Measurements from ENCODE around the gene PAX5.
A peak's percentile ranks its signal among the peaks of the same experiment; 100 is the strongest.

Gene PAX5

GRCh38 chr9:36794461-36794860, 239.6 kb downstream of the PAX5 start:
- DNase-seq, result no peak

- DNase-seq, result no peak
Observed at GRCh38 chr9:36793277-36793676, 240.8 kb downstream of the PAX5 start.

DNA sequence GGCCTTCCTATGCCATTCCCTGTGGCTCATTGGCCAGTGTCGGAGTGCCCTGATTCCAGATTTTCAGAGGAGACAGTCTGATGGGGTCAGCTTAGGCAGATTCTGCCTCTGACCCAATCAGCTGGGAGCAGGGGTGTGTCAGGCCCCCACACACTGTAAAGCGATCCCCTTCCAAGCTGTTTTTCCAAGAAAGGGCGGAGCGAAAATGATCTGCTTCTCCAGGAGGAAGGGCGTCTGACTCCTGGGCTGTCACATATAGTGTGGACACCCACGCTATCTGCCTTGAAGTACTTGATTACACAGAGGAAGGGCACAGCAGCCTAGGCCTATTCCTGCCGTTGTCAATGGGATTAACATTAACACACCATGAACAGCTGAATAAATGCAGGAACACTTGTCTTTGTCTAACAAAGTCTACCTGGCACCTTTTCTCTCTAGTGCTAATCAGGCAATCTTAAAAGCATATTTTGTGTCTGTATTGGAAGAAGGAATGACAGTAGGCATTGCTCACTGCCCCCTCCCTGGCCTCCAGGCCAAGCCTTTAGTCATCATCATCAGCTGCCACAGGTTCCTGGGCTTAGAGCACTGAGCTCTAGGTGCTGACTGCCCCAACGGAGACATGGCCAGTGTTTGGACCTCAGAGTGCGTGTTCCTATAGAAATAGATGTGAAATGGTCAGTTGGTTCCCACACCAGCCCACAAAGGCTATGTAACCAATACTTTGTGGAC, 242.7 kb downstream of the PAX5 start:
- peak; percentile 11 for DNase-seq

DNA sequence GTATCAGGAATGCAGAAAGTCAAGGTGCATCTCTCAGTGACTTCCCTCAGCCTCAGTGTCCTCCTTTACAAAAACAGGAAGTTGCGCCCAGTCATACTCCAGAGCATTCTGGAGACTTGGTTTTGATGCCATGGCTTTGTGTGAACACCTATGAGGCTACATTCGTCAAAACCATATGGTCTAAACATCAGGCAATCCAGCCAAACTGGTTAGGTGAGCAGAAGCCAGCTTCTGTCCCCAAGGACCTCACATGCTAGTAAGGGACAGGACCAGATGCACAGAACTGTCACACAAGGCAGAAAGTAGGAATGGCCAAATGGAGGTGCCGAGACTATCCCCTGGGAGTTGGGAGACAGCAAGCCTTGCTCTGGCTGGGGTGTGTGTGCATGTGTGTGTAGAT, 244.2 kb downstream of the PAX5 start:
- peak; percentile 41 for DNase-seq

GRCh38 chr9:36788534-36788933, 245.5 kb downstream of the PAX5 start:
- DNase-seq, result no peak

DNA sequence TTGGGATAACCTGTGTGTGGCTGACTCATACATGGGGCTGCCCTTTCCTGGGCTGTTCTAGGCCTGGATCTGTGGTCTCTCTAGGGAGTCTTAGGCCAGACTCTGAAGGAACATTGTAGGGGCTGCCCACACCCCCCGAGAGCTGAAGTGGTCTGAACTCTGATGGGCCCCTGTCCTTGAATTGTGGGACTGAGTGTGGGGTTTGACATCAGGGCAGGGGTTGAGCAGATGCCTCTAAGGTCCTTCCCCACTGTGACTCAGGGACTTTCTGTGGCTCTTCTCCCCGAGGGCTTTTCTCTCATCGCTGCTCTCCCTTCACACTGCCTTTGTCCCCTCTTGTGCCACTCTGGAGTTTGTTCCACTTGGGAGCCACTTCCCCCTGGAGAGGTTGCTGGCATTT, 246.4 kb downstream of the PAX5 start:
- DNase-seq, result no peak
